Spleen (tissue), 7 donors: ENCODE results near the gene HSPB8.

ENCODE experiments used
- CTCF ChIP-seq, 11 experiments: fragments of 200-600 bp in 7 of 11; fragments of 450-650 bp in 4 of 11; sonication (generic) in 4 of 11; IDR thresholded peaks in 8 of 11; conservative IDR thresholded peaks in 3 of 11; 1 replicate in 7 of 11; 2 replicates in 4 of 11; pipeline versions ENCODE4 v1.4.0 to v1.8.0; 2016 to 2021; ENCODE audit warnings: antibody characterized with exemption in 11 of 11, inconsistent platforms in 4 of 11, mild to moderate bottlenecking in 1 of 11
- POLR2A ChIP-seq, 3 donors: fragments of 450-650 bp; IDR thresholded peaks; one replicate each; pipeline ENCODE4 v1.5.1; 2017; ENCODE audit warnings: antibody characterized with exemption in 3 of 3, mild to moderate bottlenecking in 1 of 3
- donor health status: DM: no; HTN: no; CAD: no; lungs with moderate emphysema.
- donor health status: DM: no; HTN: no; CAD: no.
- donor health status: DM: no; HTN: no; CAD: no.

- TF ChIP-seq CTCF (IDR thresholded peaks at IDR 0.05 in 8 of 11, conservative IDR thresholded peaks at IDR 0.05 in 3 of 11) (no peak), POLR2A (IDR thresholded peaks at IDR 0.05) (no peak)
Observed at GRCh38 chr12:119171291-119171690, 7.4 kb upstream of the HSPB8 start.
